HUES64 (cell line): ENCODE results near the gene IRF2.

Source experiments
- H3K27ac ChIP-seq: 2 replicates; pipeline ENCODE4 v1.7.0; 2013; ENCODE audit warnings: low read depth, low read length, inconsistent platforms
- H3K27me3 ChIP-seq: 2 replicates; pipeline ENCODE4 v1.6.1; 2013; ENCODE audit warnings: mild to moderate bottlenecking, low read length; ENCODE audit not compliant: insufficient read depth
- H3K36me3 ChIP-seq: 2 replicates; pipeline ENCODE4 v1.6.1; 2013; ENCODE audit warnings: mild to moderate bottlenecking, low read length; ENCODE audit not compliant: insufficient read depth
- H3K4me1 ChIP-seq: 2 replicates; pipeline ENCODE4 v1.6.1; 2013; ENCODE audit warnings: mild to moderate bottlenecking, low read length, moderate library complexity; ENCODE audit not compliant: insufficient read depth
- H3K4me3 ChIP-seq: 2 replicates; pipeline ENCODE4 v1.5.1; 2013; ENCODE audit warnings: mild to moderate bottlenecking, low read length, moderate library complexity
- H3K9ac ChIP-seq: 2 replicates; pipeline ENCODE4 v1.6.1; 2013; ENCODE audit warnings: mild to moderate bottlenecking, low read depth, low read length
- H3K9me3 ChIP-seq: 2 replicates; pipeline ENCODE4 v1.6.1; 2013; ENCODE audit warnings: low read depth, low read length; ENCODE audit not compliant: insufficient read depth
- WGBS: fragments of 150-250, 120-280 bp; methylation state at CpG from one replicate; pipeline ENCODE4 v1.1.7; 2013; ENCODE audit warnings: missing lambda C conversion rate; 5-methylcytosine and 5-hydroxymethylcytosine counted together

Gene IRF2

GRCh38 chr4:184417802-184418511 is 56.4 kb downstream of the IRF2 start:
- peaks cover 46% of the 10 kb centered on the region for H3K36me3 ChIP-seq
- peaks cover 7% of the 10 kb centered on the region for H3K9me3 ChIP-seq
- no peak overlapping the region for H3K4me3 ChIP-seq
- WGBS, result 91% methylated on average over 8 of the region's 8 CpGs
- H3K27ac ChIP-seq, result no peak overlapping the region
- H3K9ac ChIP-seq, result no peak overlapping the region
- peaks cover 8% of the 10 kb centered on the region; the same call in 1 of the 2 replicates for H3K4me1 ChIP-seq
- no peaks in the 10 kb centered on the region for H3K27me3 ChIP-seq

- Histone ChIP-seq H3K36me3 (peaks cover 38% of the 10 kb centered on the region), H3K27me3 (no peaks in the 10 kb centered on the region), H3K4me3 (no peak overlapping the region), H3K4me1 (peaks cover 8% of the 10 kb centered on the region; the same call in 1 of the 2 replicates), H3K9ac (no peak overlapping the region), H3K27ac (no peak overlapping the region), H3K9me3 (no peaks in the 10 kb centered on the region)
- 93% methylated on average over 12 of the region's 12 CpGs for WGBS
These were observed 57.2 kb downstream of the IRF2 start for GRCh38 chr4:184416913-184417734.

GRCh38 chr4:184415071-184415470 is 59.3 kb downstream of the IRF2 start:
- no peak overlapping the region for H3K9ac ChIP-seq
- 97% methylated on average over 6 of the region's 6 CpGs for WGBS
- no peaks in the 10 kb centered on the region; the same call in 1 of the 2 replicates for H3K4me1 ChIP-seq
- H3K9me3 ChIP-seq, result no peaks in the 10 kb centered on the region
- no peak overlapping the region for H3K4me3 ChIP-seq
- no peak overlapping the region for H3K27ac ChIP-seq
- peaks cover 40% of the 10 kb centered on the region for H3K36me3 ChIP-seq
- no peaks in the 10 kb centered on the region for H3K27me3 ChIP-seq

GRCh38 chr4:184413261-184414046 is 60.9 kb downstream of the IRF2 start:
- Histone ChIP-seq H3K4me1 (peaks cover 7% of the 10 kb centered on the region), H3K36me3 (peaks cover 31% of the 10 kb centered on the region), H3K4me3 (no peak overlapping the region), H3K27ac (no peak overlapping the region), H3K27me3 (no peaks in the 10 kb centered on the region), H3K9ac (no peak overlapping the region), H3K9me3 (no peaks in the 10 kb centered on the region)
- 94% methylated on average over 13 of the region's 13 CpGs for WGBS

- H3K9ac ChIP-seq, result no peak overlapping the region
- H3K27ac ChIP-seq, result no peak overlapping the region
- WGBS, result 95% methylated on average over 6 of the region's 6 CpGs
- no peaks in the 10 kb centered on the region for H3K27me3 ChIP-seq
- no peak overlapping the region for H3K4me3 ChIP-seq
- H3K4me1 ChIP-seq, result peaks cover 22% of the 10 kb centered on the region
- H3K36me3 ChIP-seq, result peaks cover 19% of the 10 kb centered on the region; the same call in 1 of the 2 replicates
- no peaks in the 10 kb centered on the region for H3K9me3 ChIP-seq
These were observed 63.6 kb downstream of the IRF2 start for GRCh38 chr4:184410748-184411147.

- Histone ChIP-seq H3K4me3 (no peak overlapping the region), H3K4me1 (peaks cover 22% of the 10 kb centered on the region), H3K27me3 (no peaks in the 10 kb centered on the region), H3K9ac (no peak overlapping the region), H3K36me3 (peaks cover 17% of the 10 kb centered on the region; the same call in 1 of the 2 replicates), H3K27ac (no peak overlapping the region), H3K9me3 (no peaks in the 10 kb centered on the region)
- 96% methylated on average over 12 of the region's 12 CpGs for WGBS
These were observed 64.2 kb downstream of the IRF2 start for GRCh38 chr4:184409911-184410692.

GRCh38 chr4:184409502-184409901 is 64.8 kb downstream of the IRF2 start:
- H3K4me3 ChIP-seq, result no peak overlapping the region
- no peaks in the 10 kb centered on the region for H3K9me3 ChIP-seq
- 95% methylated on average over 9 of the region's 9 CpGs for WGBS

GRCh38 chr4:184408684-184409081 is 65.7 kb downstream of the IRF2 start:
- H3K4me1 ChIP-seq, result peaks cover 22% of the 10 kb centered on the region
- H3K9me3 ChIP-seq, result no peaks in the 10 kb centered on the region
- peaks cover 9% of the 10 kb centered on the region; the same call in 1 of the 2 replicates for H3K36me3 ChIP-seq
- H3K4me3 ChIP-seq, result no peak overlapping the region
- H3K9ac ChIP-seq, result no peak overlapping the region
- H3K27me3 ChIP-seq, result no peaks in the 10 kb centered on the region
- WGBS, result 86% methylated on average over 3 of the region's 3 CpGs
- H3K27ac ChIP-seq, result peak overlapping the region; percentile 32

More at GRCh38 chr4:184409502-184409901, 64.8 kb downstream of the IRF2 start:
- H3K36me3 ChIP-seq, result peaks cover 15% of the 10 kb centered on the region; the same call in 1 of the 2 replicates
- no peak overlapping the region for H3K9ac ChIP-seq
- H3K27ac ChIP-seq, result no peak overlapping the region
- H3K27me3 ChIP-seq, result no peaks in the 10 kb centered on the region
- peaks cover 22% of the 10 kb centered on the region for H3K4me1 ChIP-seq

GRCh38 chr4:184408021-184408683 is 66.2 kb downstream of the IRF2 start:
- peak overlapping the region; percentile 32 for H3K27ac ChIP-seq
- peaks cover 22% of the 10 kb centered on the region for H3K4me1 ChIP-seq
- H3K36me3 ChIP-seq, result peaks cover 9% of the 10 kb centered on the region; the same call in 1 of the 2 replicates
- no peak overlapping the region for H3K4me3 ChIP-seq
- H3K27me3 ChIP-seq, result no peaks in the 10 kb centered on the region
- H3K9ac ChIP-seq, result no peak overlapping the region; the same call in 1 of the 2 replicates
- no peaks in the 10 kb centered on the region for H3K9me3 ChIP-seq
- WGBS, result 67% methylated on average over 7 of the region's 8 CpGs

GRCh38 chr4:184406958-184407391 is 67.4 kb downstream of the IRF2 start:
- Histone ChIP-seq H3K27ac (no peak overlapping the region), H3K9me3 (no peaks in the 10 kb centered on the region), H3K36me3 (peaks cover 9% of the 10 kb centered on the region; the same call in 1 of the 2 replicates), H3K9ac (no peak overlapping the region), H3K4me3 (no peak overlapping the region), H3K27me3 (no peaks in the 10 kb centered on the region), H3K4me1 (peaks cover 32% of the 10 kb centered on the region)
- whole genome bisulfite sequencing, result 97% methylated on average over 6 of the region's 6 CpGs
